Measurements from ENCODE around the gene PKP4. TPM values are rescaled to one million over a fixed set of nuclear protein-coding genes. Genes with fewer than 3 reads are reported as not detected.

The PKP4 gene
- total RNA-seq, 3 donors from 2014 or later: 62.1 to 138 (median 121) TPM

DNA sequence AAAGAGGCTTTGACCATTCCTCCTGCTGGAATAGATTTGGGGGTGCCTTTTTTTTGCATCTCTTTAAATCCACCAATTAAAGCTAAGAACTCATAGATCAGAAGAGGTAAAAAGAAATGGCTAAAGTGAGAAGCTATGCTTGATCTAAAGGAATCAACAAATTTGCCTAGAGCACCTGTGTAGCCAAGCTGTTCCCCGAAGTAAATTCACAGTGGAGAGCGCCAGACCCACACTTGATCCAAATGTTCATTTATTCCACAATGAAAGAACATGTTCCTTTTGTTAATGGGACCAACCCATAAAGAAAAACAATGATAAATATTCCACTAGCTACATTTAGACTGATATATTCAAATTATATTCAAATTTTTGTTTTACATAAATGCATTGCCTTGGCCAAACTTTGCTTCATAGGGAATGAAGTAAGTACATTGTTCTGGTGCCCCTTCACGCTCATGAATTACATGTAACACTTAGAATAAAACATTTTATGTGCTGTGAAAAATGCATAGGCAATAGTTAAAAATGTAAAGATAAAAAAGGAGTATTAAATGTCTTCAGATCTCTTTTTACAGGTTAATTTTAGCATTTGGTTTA lies 167.4 kb downstream of the PKP4 start:
- no peaks in the 10 kb centered on the region for H3K9me3 ChIP-seq
- H3K27ac ChIP-seq: no peak overlapping the region
- no peaks in the 10 kb centered on the region for H3K36me3 ChIP-seq
- intact Hi-C loops (cut with DNase I; ENCODE audit: low total_unique reads): no loop called here
- no peaks in the 10 kb centered on the region for H3K27me3 ChIP-seq
- no peak for DNase-seq (ENCODE audit: low spot score in 2 of 2)
- no peak for TF ChIP-seq CTCF (IDR thresholded peaks at IDR 0.05)
- TF ChIP-seq POLR2A (IDR thresholded peaks at IDR 0.05): no peak
- TF ChIP-seq POLR2AphosphoS5 (IDR thresholded peaks at IDR 0.05): no peak
- H3K4me3 ChIP-seq: no peak overlapping the region
- no peaks in the 10 kb centered on the region for H3K4me1 ChIP-seq

GRCh38 chr2:158624961-158625360 lies 168.2 kb downstream of the PKP4 start:
- Histone ChIP-seq H3K27ac (no peak overlapping the region), H3K9me3 (no peaks in the 10 kb centered on the region), H3K4me1 (no peaks in the 10 kb centered on the region), H3K27me3 (no peaks in the 10 kb centered on the region), H3K4me3 (no peak overlapping the region), H3K36me3 (no peaks in the 10 kb centered on the region)
- no peak for DNase-seq (ENCODE audit: low spot score in 2 of 2)
- intact Hi-C loops (cut with DNase I; ENCODE audit: low total_unique reads): no loop called here
- no peak for TF ChIP-seq POLR2AphosphoS5 (IDR thresholded peaks at IDR 0.05)
- TF ChIP-seq CTCF (IDR thresholded peaks at IDR 0.05): no peak
- no peak for TF ChIP-seq POLR2A (IDR thresholded peaks at IDR 0.05)

DNA sequence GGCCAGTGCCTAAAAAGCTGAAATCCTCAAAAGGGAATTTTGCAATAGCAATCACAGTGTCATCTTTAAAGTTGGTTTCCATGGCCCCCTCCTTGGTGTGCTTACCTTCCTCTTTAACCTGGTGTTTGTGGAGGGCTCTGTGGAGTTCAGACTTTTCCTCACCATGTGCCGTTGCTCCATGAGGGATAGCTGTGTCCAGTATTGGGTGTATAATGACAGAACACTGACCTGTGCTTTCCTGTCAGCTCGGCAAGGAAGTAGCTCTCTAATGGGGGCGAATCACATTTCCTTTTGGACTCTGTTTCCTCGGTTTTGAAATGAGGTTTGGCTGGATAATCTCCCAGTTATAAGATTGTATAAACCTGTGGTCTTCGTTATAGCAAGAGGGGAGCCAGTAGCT lies 172.4 kb downstream of the PKP4 start:
- intact Hi-C loops (cut with DNase I; ENCODE audit: low total_unique reads): no loop called here
- no peak overlapping the region for H3K27ac ChIP-seq
- no peak for DNase-seq (ENCODE audit: low spot score in 2 of 2)
- H3K4me3 ChIP-seq: no peak overlapping the region
- no peak for TF ChIP-seq POLR2AphosphoS5 (IDR thresholded peaks at IDR 0.05)
- no peak for TF ChIP-seq CTCF (IDR thresholded peaks at IDR 0.05)
- TF ChIP-seq POLR2A (IDR thresholded peaks at IDR 0.05): no peak
- no peaks in the 10 kb centered on the region for H3K9me3 ChIP-seq
- H3K27me3 ChIP-seq: no peaks in the 10 kb centered on the region
- no peaks in the 10 kb centered on the region for H3K36me3 ChIP-seq
- no peaks in the 10 kb centered on the region for H3K4me1 ChIP-seq

GRCh38 chr2:158633261-158633660 lies 176.5 kb downstream of the PKP4 start:
- no peak overlapping the region for H3K27ac ChIP-seq
- H3K4me1 ChIP-seq: no peaks in the 10 kb centered on the region
- H3K27me3 ChIP-seq: no peaks in the 10 kb centered on the region
- intact Hi-C loops (cut with DNase I; ENCODE audit: low total_unique reads): no loop called here
- TF ChIP-seq POLR2A (IDR thresholded peaks at IDR 0.05) (no peak), CTCF (IDR thresholded peaks at IDR 0.05) (no peak), POLR2AphosphoS5 (IDR thresholded peaks at IDR 0.05) (no peak)
- H3K9me3 ChIP-seq: no peaks in the 10 kb centered on the region
- DNase-seq (ENCODE audit: low spot score in 2 of 2): no peak
- H3K4me3 ChIP-seq: no peak overlapping the region
- no peaks in the 10 kb centered on the region for H3K36me3 ChIP-seq

DNA sequence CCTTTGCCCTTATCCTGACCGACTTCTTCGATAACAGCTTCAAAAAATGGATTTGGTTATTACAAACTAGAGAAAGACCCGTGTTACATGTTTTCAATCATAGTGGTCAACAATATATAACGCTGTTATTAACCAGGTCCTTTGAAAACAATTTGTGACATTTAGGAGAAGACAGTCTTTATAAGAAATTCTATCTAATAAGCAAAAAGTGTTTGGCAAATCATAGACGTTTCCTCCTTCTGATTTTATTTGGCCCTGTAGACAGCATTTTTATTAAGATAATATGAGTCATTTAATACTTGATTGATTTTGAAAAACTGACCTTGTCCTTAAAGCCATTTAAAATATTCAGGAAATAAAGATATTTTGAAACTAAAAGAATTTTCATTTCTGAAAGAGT lies 177.9 kb downstream of the PKP4 start:
- no peak for DNase-seq (ENCODE audit: low spot score in 2 of 2)
- no peak for TF ChIP-seq CTCF (IDR thresholded peaks at IDR 0.05)
- no peak for TF ChIP-seq POLR2A (IDR thresholded peaks at IDR 0.05)
- TF ChIP-seq POLR2AphosphoS5 (IDR thresholded peaks at IDR 0.05): no peak
- H3K27me3 ChIP-seq: no peaks in the 10 kb centered on the region
- intact Hi-C loops (cut with DNase I; ENCODE audit: low total_unique reads): no loop called here
- H3K4me3 ChIP-seq: no peak overlapping the region
- no peaks in the 10 kb centered on the region for H3K36me3 ChIP-seq
- H3K27ac ChIP-seq: no peak overlapping the region
- H3K9me3 ChIP-seq: no peaks in the 10 kb centered on the region
- no peaks in the 10 kb centered on the region for H3K4me1 ChIP-seq
